K562 (cell line): Measurements from ENCODE around the gene UBE2H. TPM values are rescaled to one million over a fixed set of nuclear protein-coding genes. Genes with fewer than 3 reads are reported as not detected.

Experiments
- ATAC-seq: fragments of 200-7000 bp; cut with Tn5 transposase; 3 replicates; pipeline ENCODE4 v1.9.1; 2020; ENCODE audit warnings: moderate library complexity
- BruUV-seq: library from RNA; stranded (reverse); fragments of 400-500 nt; replicated peaks from 2 replicates; lab custom pipeline; 2021; lab: Mats Ljungman, UMichigan
- CTCF ChIA-PET: fragments of 300-600 bp; formaldehyde crosslinking; extraction: SDS; loops from one replicate; lab custom pipeline; 2021; ENCODE audit warnings: low intra/inter-chr PET ratio; lab: Yijun Ruan, JAX
- POLR2A ChIA-PET: fragments of 300-600, 350-650 bp; sonication (Branson Sonifier 250); formaldehyde crosslinking; extraction: SDS; loops from one replicate; lab custom pipeline; 2021; ENCODE audit warnings: antibody characterized with exemption, inconsistent platforms; lab: Yijun Ruan, JAX
- DNase-seq, 4 experiments: peaks; one replicate each; pipeline versions ENCODE4 v3.0.0 to v3.0.0-alpha.2; 2011 to 2018; ENCODE audit warnings: low spot score in 3 of 4, mixed read lengths in 3 of 4; ENCODE audit errors: extremely low read depth in 1 of 4
- FAIRE-seq: peaks from 2 replicates; lab custom pipeline; 2011; peaks lifted over from hg19 to GRCh38; lab: Jason Lieb, UNC
- H2AFZ ChIP-seq: 2 replicates; pipeline ENCODE4 v1.6.0; 2011; ENCODE audit warnings: low read depth, low read length, control low read depth, inconsistent platforms
- H3K27ac ChIP-seq: fragments of 200-600 bp; 3 replicates; pipeline ENCODE4 v1.8.0; 2011; ENCODE audit warnings: low read depth, mild to moderate bottlenecking, control low read depth, inconsistent platforms, low read length, moderate library complexity, mixed read lengths; ENCODE audit errors: extremely low read depth
- H3K27me3 ChIP-seq, 2 experiments: fragments of 300-600 bp in 1 of 2; 2 replicates in 1 of 2; 3 replicates in 1 of 2; pipeline versions ENCODE4 v1.6.0 to v1.8.0; 2011; ENCODE audit warnings: inconsistent platforms in 2 of 2, low read length in 2 of 2, mild to moderate bottlenecking in 1 of 2, mixed read lengths in 1 of 2, moderate library complexity in 1 of 2; ENCODE audit not compliant: control insufficient read depth in 2 of 2, insufficient read depth in 2 of 2
- H3K36me3 ChIP-seq: fragments of 300-600 bp; 3 replicates; pipeline ENCODE4 v1.8.0; 2011; ENCODE audit warnings: mild to moderate bottlenecking, low read length, inconsistent platforms; ENCODE audit not compliant: control insufficient read depth, insufficient read depth
- H3K4me1 ChIP-seq, 2 experiments: fragments of 200-600 bp in 1 of 2; replicated peaks in 1 of 2; 2 replicates in 1 of 2; 3 replicates in 1 of 2; pipeline versions ENCODE4 v1.5.1 to v1.8.0; 2011; ENCODE audit warnings: inconsistent platforms in 2 of 2, low read length in 2 of 2, mild to moderate bottlenecking in 1 of 2, mixed read lengths in 1 of 2, moderate library complexity in 1 of 2; ENCODE audit not compliant: control insufficient read depth in 2 of 2, insufficient read depth in 2 of 2
- H3K4me2 ChIP-seq: 2 replicates; pipeline ENCODE4 v1.6.1; 2011; ENCODE audit warnings: low read length, control low read depth, inconsistent platforms, mixed read lengths; ENCODE audit not compliant: insufficient read depth
- H3K4me3 ChIP-seq: fragments of 200-600 bp; sonication (generic), shearing (Covaris generic); 2 replicates; pipeline ENCODE4 v1.5.1; 2016; ENCODE audit warnings: control low read depth, inconsistent platforms
- H3K79me2 ChIP-seq: fragments of 200-600 bp; 3 replicates; pipeline ENCODE4 v1.8.0; 2011; ENCODE audit warnings: low read length, inconsistent platforms; ENCODE audit not compliant: control insufficient read depth, insufficient read depth
- H3K9ac ChIP-seq, 2 experiments: 2 replicates each; pipeline versions ENCODE4 v1.6.0 to v1.6.1; 2011; ENCODE audit warnings: low read depth in 2 of 2, low read length in 2 of 2, control low read depth in 1 of 2, inconsistent platforms in 1 of 2, mild to moderate bottlenecking in 1 of 2, mixed read lengths in 1 of 2; ENCODE audit not compliant: insufficient read depth in 1 of 2
- H3K9me1 ChIP-seq: one replicate; pipeline ENCODE4 v1.6.0; 2011; ENCODE audit warnings: inconsistent platforms, mild to moderate bottlenecking, low read length, moderate library complexity; ENCODE audit not compliant: control insufficient read depth, insufficient read depth
- H3K9me3 ChIP-seq: replicated peaks from 2 replicates; pipeline ENCODE4 v1.5.1; 2011; ENCODE audit warnings: low read depth, low read length, inconsistent platforms; ENCODE audit not compliant: control insufficient read depth, insufficient read depth
- H4K20me1 ChIP-seq: replicated peaks from 2 replicates; pipeline ENCODE4 v1.6.1; 2011; ENCODE audit warnings: low read length, inconsistent platforms, mixed read lengths; ENCODE audit not compliant: control insufficient read depth, insufficient read depth
- CHCHD3 ChIP-seq: fragments of 250-450 bp; sonication (Bioruptor Pico); IDR thresholded peaks from 2 replicates; pipeline ENCODE4 v2.1.2; 2022; ENCODE audit warnings: mild to moderate bottlenecking
- CUX1 ChIP-seq: fragments of 200-800 bp; sonication (Bioruptor generic); IDR thresholded peaks from 2 replicates; pipeline ENCODE4 v1.6.1; 2016; ENCODE audit warnings: missing genetic modification characterization, missing compliant biosample characterization
- GTF2A2 ChIP-seq: IDR thresholded peaks from 2 replicates; pipeline ENCODE4 v1.6.1; 2016; ENCODE audit warnings: mild to moderate bottlenecking, missing genetic modification characterization, missing compliant biosample characterization
- SMARCB1 ChIP-seq: IDR thresholded peaks from 2 replicates; pipeline ENCODE4 v1.6.1; 2011; ENCODE audit warnings: improper control_type of control experiment, low read depth; ENCODE audit not compliant: insufficient read length
- SNRNP70 ChIP-seq: fragments of 200-400 bp; formaldehyde crosslinking; optimal IDR thresholded peaks from 2 replicates; pipeline ENCODE3; 2017; ENCODE audit warnings: low read depth, low read length
- ZNF146 ChIP-seq: IDR thresholded peaks from one replicate; pipeline ENCODE4 v1.6.1; 2018; ENCODE audit warnings: missing compliant biosample characterization; ENCODE audit not compliant: unreplicated experiment
- ZNF551 ChIP-seq: fragments of 250-450 bp; sonication (Bioruptor Pico); IDR thresholded peaks from 2 replicates; pipeline ENCODE4 v1.5.0; 2021; ENCODE audit warnings: mild to moderate bottlenecking, moderate library complexity
- WGBS: fragments of 100-300 bp; shearing (Covaris generic); methylation state at CpG from one replicate; pipeline ENCODE4 v1.1.6; 2016; ENCODE audit warnings: low coverage, mixed read lengths; ENCODE audit not compliant: insufficient coverage; ENCODE audit errors: missing lambda C conversion rate; 5-methylcytosine and 5-hydroxymethylcytosine counted together
- in situ Hi-C: fragments of 300-500 bp; cut with MboI; formaldehyde crosslinking; loops from 4 replicates; pipeline ENCODE4 v1.15.0; 2018; ENCODE audit warnings: inconsistent platforms, mixed read lengths
- intact Hi-C: fragments of 100-400 bp; cut with micrococcal nuclease; formaldehyde crosslinking; loops from 2 replicates; pipeline ENCODE4 v1.14.2; 2022
- polyA plus RNA-seq, 8 experiments: library from polyadenylated mRNA; depleted of rRNA in 4 of 8; stranded (reverse) in 5 of 8; unstranded in 3 of 8; fragments of >200 nt; fragmentation: Nextera tagmentation in 2 of 8; fragmentation: Illumina TruSeq in 1 of 8; extraction: Ambion mirVana in 2 of 8; extraction: Trizol in 1 of 8; gene quantifications; 2 replicates each; pipeline versions ENCODE4 v1.2.1 to v1.2.3, GENCODE V29; 2011 to 2014; ENCODE audit warnings: inconsistent platforms in 1 of 8, missing spikeins in 1 of 8
- total RNA-seq, 7 experiments: library from RNA; depleted of rRNA in 6 of 7; stranded (reverse); fragments of >200 nt in 6 of 7; fragmentation: Illumina TruSeq in 2 of 7; extraction: Trizol in 2 of 7; gene quantifications; 2 replicates each; pipeline versions ENCODE4 v1.2.1 to v1.2.3, GENCODE V29; 2011 to 2021; ENCODE audit warnings: low replicate concordance in 1 of 7
- TF ChIP-seq, protein P1 (sequence below): sonication (generic); formaldehyde crosslinking; IDR thresholded peaks from 2 replicates; pipeline ENCODE4 v1.8.1; 2023; ENCODE audit warnings: missing genetic modification reagents, mild to moderate bottlenecking, borderline replicate concordance

Gene UBE2H
- total and polyA plus RNA-seq, 9 of the 15 experiments (the other 6 are each of a cell fraction or from before 2014, with no cell fraction given): 6.3 to 33.0 (median 13.3) TPM

DNA sequence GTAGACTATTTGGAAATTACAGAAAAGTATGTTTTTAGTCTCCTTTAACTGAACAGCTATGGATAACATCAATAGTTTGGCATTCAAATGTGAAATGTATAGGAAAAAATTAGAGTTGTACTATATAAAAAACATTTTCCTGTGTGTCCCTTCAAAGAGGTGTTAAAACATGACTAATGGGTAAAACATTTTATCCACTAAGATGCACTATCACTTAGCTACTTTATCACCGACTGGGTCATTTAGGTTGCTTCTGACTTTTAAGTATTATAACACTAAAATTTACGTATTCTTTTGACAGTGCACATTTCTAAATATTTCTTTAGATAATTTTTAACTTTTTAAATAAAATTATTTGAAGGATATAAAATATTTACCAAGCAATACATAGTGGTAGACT is 77.6 kb downstream of the UBE2H start (continued):
- no peak for TF ChIP-seq SNRNP70
- TF ChIP-seq, protein P1, sequence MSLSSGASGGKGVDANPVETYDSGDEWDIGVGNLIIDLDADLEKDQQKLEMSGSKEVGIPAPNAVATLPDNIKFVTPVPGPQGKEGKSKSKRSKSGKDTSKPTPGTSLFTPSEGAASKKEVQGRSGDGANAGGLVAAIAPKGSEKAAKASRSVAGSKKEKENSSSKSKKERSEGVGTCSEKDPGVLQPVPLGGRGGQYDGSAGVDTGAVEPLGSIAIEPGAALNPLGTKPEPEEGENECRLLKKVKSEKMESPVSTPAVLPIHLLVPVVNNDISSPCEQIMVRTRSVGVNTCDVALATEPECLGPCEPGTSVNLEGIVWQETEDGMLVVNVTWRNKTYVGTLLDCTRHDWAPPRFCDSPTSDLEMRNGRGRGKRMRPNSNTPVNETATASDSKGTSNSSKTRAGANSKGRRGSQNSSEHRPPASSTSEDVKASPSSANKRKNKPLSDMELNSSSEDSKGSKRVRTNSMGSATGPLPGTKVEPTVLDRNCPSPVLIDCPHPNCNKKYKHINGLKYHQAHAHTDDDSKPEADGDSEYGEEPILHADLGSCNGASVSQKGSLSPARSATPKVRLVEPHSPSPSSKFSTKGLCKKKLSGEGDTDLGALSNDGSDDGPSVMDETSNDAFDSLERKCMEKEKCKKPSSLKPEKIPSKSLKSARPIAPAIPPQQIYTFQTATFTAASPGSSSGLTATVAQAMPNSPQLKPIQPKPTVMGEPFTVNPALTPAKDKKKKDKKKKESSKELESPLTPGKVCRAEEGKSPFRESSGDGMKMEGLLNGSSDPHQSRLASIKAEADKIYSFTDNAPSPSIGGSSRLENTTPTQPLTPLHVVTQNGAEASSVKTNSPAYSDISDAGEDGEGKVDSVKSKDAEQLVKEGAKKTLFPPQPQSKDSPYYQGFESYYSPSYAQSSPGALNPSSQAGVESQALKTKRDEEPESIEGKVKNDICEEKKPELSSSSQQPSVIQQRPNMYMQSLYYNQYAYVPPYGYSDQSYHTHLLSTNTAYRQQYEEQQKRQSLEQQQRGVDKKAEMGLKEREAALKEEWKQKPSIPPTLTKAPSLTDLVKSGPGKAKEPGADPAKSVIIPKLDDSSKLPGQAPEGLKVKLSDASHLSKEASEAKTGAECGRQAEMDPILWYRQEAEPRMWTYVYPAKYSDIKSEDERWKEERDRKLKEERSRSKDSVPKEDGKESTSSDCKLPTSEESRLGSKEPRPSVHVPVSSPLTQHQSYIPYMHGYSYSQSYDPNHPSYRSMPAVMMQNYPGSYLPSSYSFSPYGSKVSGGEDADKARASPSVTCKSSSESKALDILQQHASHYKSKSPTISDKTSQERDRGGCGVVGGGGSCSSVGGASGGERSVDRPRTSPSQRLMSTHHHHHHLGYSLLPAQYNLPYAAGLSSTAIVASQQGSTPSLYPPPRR (CRISPR knock-in tag): no peak
- 0 out of 2 replicates have a peak, but pooled peaks have one; percentile 4 for TF ChIP-seq GTF2A2 (tag)
- TF ChIP-seq SMARCB1: peak; percentile 21
- no peak for TF ChIP-seq ZNF551

DNA sequence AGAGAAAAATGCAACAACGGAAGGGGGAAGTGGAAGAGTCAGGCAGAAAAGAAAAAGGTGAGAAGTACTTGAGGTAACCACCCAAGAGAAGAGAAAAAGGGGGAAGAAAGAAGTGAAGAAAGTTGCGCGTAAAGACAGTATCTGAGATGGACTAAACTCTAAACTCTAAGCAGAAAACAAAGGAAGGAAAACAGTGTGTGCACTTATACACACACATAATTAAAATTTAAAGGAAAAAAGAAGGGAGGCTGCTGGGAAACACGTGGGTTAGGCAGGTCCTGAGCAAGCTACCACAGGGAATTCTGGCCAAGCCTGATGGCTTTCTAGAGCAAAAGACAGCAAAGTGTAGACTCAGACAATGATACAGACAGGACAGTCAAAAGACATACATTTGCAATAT is 78.0 kb downstream of the UBE2H start:
- H3K4me2 ChIP-seq: no peak overlapping the region; the same call in 1 of the 2 replicates
- no TSS peak for BruUV-seq
- no peaks in the 10 kb centered on the region for H3K36me3 ChIP-seq
- FAIRE-seq (no peak), ATAC-seq (no peak), DNase-seq (no peak)
- H4K20me1 ChIP-seq: no peaks in the 10 kb centered on the region
- no peaks in the 10 kb centered on the region for H3K9me3 ChIP-seq
- ChIA-PET CTCF (no interaction called here), POLR2A (interaction anchor here (0.6 to 4.4 kb wide), 5 partner anchors 9 to 49 kb away, joined by 4 to 24 read pairs (median 7); no protein-coding TSS in a partner anchor)
- H3K9me1 ChIP-seq: no peaks in the 10 kb centered on the region
- H3K4me3 ChIP-seq: no peak overlapping the region
- H2AFZ ChIP-seq: peak overlapping the region; percentile 24; the same call in 1 of the 2 replicates
- H3K27ac ChIP-seq: no peak overlapping the region; the same call in 2 of the 3 replicates
- intact Hi-C loops (no loop called here), in situ Hi-C loops (no loop called here)
- H3K79me2 ChIP-seq: no peaks in the 10 kb centered on the region
- H3K27me3 ChIP-seq: no peaks in the 10 kb centered on the region
- 69% methylated on average over 4 of the region's 4 CpGs for WGBS
- peaks cover 3 to 43% of the 10 kb centered on the region in 2 experiments; a peak in 4 of 5 replicates for H3K4me1 ChIP-seq
- H3K9ac ChIP-seq: peak overlapping the region in 1 of 2 experiments; percentile 65; a peak in 1 of 4 replicates
- no peak for TF ChIP-seq CUX1 (CRISPR knock-in tag)
- TF ChIP-seq CHCHD3 (CRISPR knock-in tag): no peak
- TF ChIP-seq ZNF146 (CRISPR knock-in tag): no peak
